Measurements from ENCODE around the gene SGK1.
"Not testable (repeated sequence)": the region's sequence is repeated elsewhere in the genome, so short reads cannot be mapped to it uniquely, and the experiment has no call there.

SGK1 gene

DNA sequence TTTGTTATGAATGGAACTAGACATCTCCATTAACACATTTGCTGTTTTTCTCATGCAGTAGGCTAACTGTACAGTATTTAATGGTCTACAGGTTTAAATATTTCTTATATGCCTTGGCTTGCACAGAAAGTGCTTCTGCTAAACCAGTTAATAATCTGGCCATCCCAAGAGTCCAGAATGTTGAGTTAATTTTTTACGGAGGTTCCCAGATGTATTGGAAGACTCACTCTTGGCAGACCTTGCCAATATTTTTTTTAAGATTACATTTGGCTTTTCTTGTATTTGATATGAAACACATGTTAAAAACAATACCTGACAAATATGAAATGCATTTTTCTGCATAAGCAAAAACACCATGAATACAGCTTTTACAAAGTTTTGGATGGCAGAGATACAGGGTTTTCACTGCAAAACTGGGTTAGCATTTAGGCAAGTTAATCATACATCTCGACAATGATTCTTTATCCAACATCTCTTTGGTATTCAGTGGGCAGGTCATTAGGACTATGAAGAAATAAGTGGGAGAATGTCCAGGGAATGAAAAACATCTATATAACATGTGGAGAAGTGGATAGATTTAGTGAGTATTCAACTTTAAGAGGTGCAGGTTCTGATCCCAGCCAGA is 94.0 kb downstream of the SGK1 start:
- H3K27me3 ChIP-seq (ENCODE audit: control insufficient read depth in 1 of 2, insufficient read depth in 2 of 2, low read length in 2 of 2) = no peaks in the 10 kb centered on the region

DNA sequence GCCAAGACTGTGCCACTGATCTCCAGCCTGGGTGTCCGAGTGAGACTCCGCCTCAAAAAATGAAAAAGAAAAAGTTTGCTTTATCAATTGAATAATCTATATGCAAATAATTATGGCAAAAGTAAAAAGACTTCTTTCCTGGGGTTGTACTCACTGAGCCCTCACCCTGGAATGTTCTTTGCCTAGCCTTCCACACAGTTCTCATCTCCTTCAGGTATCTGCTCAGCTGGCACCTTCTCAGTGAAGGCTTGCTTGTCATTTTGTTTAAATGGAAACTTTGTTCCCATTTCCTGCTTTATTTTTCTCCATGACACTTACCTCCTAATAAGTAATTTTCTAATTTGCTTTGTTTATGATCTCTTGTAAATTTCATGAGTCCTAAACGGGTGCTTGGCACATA is 96.7 kb downstream of the SGK1 start:
- no peaks in the 10 kb centered on the region for H3K36me3 ChIP-seq (ENCODE audit: control insufficient read depth in 2 of 2, insufficient read depth in 2 of 2, low read length in 2 of 2)
- H3K4me3 ChIP-seq (ENCODE audit: low read length in 2 of 2) = no peak overlapping the region
- H3K4me1 ChIP-seq (ENCODE audit: control insufficient read depth, insufficient read depth, low read length) = no peaks in the 10 kb centered on the region
- H3K27me3 ChIP-seq (ENCODE audit: control insufficient read depth in 1 of 2, insufficient read depth in 2 of 2, low read length in 2 of 2) = no peaks in the 10 kb centered on the region
- H3K9me3 ChIP-seq (ENCODE audit: control insufficient read depth in 2 of 2, low read length in 2 of 2) = no peaks in the 10 kb centered on the region
- H3K9ac ChIP-seq (ENCODE audit: low read length in 2 of 2) = no peak overlapping the region
- H3K27ac ChIP-seq (ENCODE audit: low read length) = no peak overlapping the region

More for the DNA sequence above, 94.0 kb downstream of the SGK1 start:
- no peaks in the 10 kb centered on the region for H3K4me1 ChIP-seq (ENCODE audit: control insufficient read depth, insufficient read depth, low read length)
- H3K4me3 ChIP-seq (ENCODE audit: low read length in 2 of 2) = no peak overlapping the region
- no peak overlapping the region for H3K27ac ChIP-seq (ENCODE audit: low read length)
- H3K9me3 ChIP-seq (ENCODE audit: control insufficient read depth in 2 of 2, low read length in 2 of 2) = no peaks in the 10 kb centered on the region
- no peaks in the 10 kb centered on the region for H3K36me3 ChIP-seq (ENCODE audit: control insufficient read depth in 2 of 2, insufficient read depth in 2 of 2, low read length in 2 of 2)
- H3K9ac ChIP-seq (ENCODE audit: low read length in 2 of 2) = no peak overlapping the region

DNA sequence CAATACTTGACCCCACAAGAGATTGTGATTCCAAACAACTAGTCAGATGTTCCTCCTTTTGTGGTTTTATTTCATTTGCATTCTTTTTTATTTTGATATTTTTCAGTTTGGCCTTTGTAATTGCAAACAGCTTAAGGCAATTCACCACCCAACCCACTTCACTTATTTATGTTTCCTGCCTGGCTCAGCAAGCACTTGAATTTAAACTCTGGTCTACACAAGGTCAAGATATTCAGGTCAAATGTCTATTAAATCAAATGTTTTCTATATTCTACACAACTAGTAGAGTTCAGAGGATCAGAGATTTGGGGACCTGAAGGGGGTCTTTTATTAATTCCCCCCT is 100.1 kb downstream of the SGK1 start:
- H3K9me3 ChIP-seq (ENCODE audit: control insufficient read depth in 2 of 2, low read length in 2 of 2) = no peaks in the 10 kb centered on the region
- no peak overlapping the region for H3K4me3 ChIP-seq (ENCODE audit: low read length in 2 of 2)
- no peak overlapping the region for H3K27ac ChIP-seq (ENCODE audit: low read length)
- no peaks in the 10 kb centered on the region for H3K36me3 ChIP-seq (ENCODE audit: control insufficient read depth in 2 of 2, insufficient read depth in 2 of 2, low read length in 2 of 2)
- H3K4me1 ChIP-seq (ENCODE audit: control insufficient read depth, insufficient read depth, low read length) = no peaks in the 10 kb centered on the region
- no peaks in the 10 kb centered on the region for H3K27me3 ChIP-seq (ENCODE audit: control insufficient read depth in 1 of 2, insufficient read depth in 2 of 2, low read length in 2 of 2)
- no peak overlapping the region for H3K9ac ChIP-seq (ENCODE audit: low read length in 2 of 2)

DNA sequence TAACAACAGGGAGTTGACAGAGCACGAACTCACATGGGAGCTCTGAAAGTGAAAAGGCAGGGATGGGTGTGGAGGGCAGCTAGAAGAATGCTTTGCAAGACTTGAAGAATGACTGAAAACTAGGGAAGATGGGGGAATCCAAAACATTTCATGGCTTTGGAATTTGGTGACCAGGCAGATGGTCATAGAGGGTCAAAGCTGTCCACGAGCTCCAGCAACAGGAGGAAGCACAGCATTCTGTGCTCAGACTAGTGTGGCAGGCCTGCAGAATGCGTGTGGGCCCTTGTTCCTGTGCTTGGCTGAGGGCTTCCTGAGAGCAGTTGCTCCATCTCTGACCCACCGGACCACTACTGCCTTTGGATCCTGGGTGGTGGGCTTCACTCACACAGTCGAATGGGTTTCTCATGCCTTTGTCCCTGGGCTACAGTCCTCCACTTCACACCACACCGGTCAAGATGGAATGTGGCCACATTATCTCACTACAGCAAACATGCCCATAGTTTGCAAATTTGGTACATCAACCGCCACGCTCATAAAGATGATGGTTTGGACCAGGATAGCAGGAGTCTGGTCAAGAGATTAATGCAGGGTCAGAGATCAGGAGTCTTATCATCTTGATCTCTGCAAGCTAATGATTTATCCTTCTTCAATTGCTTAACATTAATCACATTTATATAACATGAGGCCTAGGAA is 100.7 kb downstream of the SGK1 start:
- Histone ChIP-seq H3K9ac (ENCODE audit: low read length in 2 of 2) (no peak overlapping the region), H3K4me3 (ENCODE audit: low read length in 2 of 2) (no peak overlapping the region), H3K4me1 (ENCODE audit: control insufficient read depth, insufficient read depth, low read length) (no peaks in the 10 kb centered on the region), H3K9me3 (ENCODE audit: control insufficient read depth in 2 of 2, low read length in 2 of 2) (no peaks in the 10 kb centered on the region), H3K27me3 (ENCODE audit: control insufficient read depth in 1 of 2, insufficient read depth in 2 of 2, low read length in 2 of 2) (no peaks in the 10 kb centered on the region), H3K27ac (ENCODE audit: low read length) (no peak overlapping the region), H3K36me3 (ENCODE audit: control insufficient read depth in 2 of 2, insufficient read depth in 2 of 2, low read length in 2 of 2) (no peaks in the 10 kb centered on the region)

DNA sequence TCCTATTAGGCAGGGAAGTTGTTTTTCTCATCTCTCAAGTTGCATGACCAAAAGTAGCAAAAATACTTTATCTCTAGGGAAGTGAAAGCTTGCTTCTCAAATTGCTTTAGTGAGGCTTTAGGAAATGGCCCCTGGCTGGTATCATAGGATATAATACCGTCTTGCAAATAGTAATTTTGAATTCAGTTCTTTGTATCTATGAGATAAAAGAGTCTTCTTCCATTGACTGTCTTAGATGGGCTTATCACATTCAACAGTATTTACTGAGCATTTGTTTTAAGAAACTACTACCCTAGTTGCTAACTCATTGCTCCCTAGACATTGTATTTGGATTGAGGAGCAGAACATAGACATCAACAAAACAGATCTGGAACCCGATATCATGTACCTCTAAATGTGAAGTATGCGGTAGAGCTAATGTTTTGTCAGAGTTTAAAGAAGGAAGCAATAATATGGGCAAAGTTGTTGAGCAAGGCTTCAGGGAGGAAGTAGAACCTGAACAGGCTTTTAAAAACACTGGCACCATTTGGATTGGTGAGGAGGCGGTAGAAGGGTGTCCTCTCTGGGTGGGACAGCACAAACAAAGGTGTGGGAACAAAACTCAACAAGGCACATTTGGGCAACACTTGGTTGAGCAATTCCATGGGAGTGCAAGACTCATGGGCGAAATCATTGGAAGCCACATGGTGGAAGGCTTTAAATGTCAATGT is 101.5 kb downstream of the SGK1 start:
- no peaks in the 10 kb centered on the region for H3K9me3 ChIP-seq (ENCODE audit: control insufficient read depth in 2 of 2, low read length in 2 of 2)

DNA sequence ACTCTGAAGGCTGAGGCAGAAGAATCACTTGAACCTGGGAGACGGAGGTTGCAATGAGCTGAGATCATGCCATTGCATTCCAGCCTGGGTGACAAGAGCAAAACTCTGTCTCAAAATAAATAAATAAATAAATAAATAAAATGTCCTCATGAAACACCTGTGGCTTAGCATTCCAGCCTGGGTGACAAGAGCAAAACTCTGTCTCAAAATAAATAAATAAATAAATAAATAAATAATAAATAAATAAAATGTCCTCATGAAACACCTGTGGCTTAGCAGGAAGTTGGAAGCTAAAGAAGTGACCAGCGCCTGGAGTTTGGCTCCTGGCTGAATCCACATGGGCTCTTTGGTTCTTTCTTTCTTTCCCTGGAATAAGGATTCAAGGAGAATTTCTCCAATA is 104.5 kb downstream of the SGK1 start:
- H3K36me3 ChIP-seq (ENCODE audit: control insufficient read depth in 2 of 2, insufficient read depth in 2 of 2, low read length in 2 of 2); H3K4me1 ChIP-seq (ENCODE audit: control insufficient read depth, insufficient read depth, low read length); H3K4me3 ChIP-seq (ENCODE audit: low read length in 2 of 2): not testable (repeated sequence)

More for the DNA sequence above, 101.5 kb downstream of the SGK1 start:
- no peaks in the 10 kb centered on the region for H3K4me1 ChIP-seq (ENCODE audit: control insufficient read depth, insufficient read depth, low read length)
- no peak overlapping the region for H3K27ac ChIP-seq (ENCODE audit: low read length)
- H3K4me3 ChIP-seq (ENCODE audit: low read length in 2 of 2) = no peak overlapping the region
- H3K9ac ChIP-seq (ENCODE audit: low read length in 2 of 2) = no peak overlapping the region
- no peaks in the 10 kb centered on the region for H3K36me3 ChIP-seq (ENCODE audit: control insufficient read depth in 2 of 2, insufficient read depth in 2 of 2, low read length in 2 of 2)
- no peaks in the 10 kb centered on the region for H3K27me3 ChIP-seq (ENCODE audit: control insufficient read depth in 1 of 2, insufficient read depth in 2 of 2, low read length in 2 of 2)

DNA sequence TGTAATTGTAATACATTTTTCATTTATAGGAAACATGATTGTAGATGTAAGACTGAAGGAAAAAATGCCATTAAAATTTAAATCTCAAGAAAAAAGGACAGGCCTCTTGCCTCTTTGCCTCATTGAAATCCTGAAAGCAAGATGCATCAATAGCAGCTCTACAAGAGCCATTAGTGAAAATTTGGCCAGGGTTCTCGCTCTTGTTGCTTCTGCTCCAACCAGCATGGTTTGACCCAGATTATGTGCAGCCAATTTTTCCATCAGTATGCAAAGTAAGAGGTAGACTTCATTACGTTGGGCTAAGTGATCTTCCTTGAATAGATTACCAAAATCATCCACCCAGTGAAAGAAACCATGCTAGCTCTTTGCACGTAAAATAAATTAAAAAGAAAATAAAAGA is 106.6 kb downstream of the SGK1 start:
- Histone ChIP-seq H3K9ac (ENCODE audit: low read length in 2 of 2) (no peak overlapping the region), H3K27me3 (ENCODE audit: control insufficient read depth in 1 of 2, insufficient read depth in 2 of 2, low read length in 2 of 2) (no peaks in the 10 kb centered on the region), H3K36me3 (ENCODE audit: control insufficient read depth in 2 of 2, insufficient read depth in 2 of 2, low read length in 2 of 2) (no peaks in the 10 kb centered on the region), H3K4me3 (ENCODE audit: low read length in 2 of 2) (no peak overlapping the region), H3K4me1 (ENCODE audit: control insufficient read depth, insufficient read depth, low read length) (no peaks in the 10 kb centered on the region), H3K9me3 (ENCODE audit: control insufficient read depth in 2 of 2, low read length in 2 of 2) (no peaks in the 10 kb centered on the region), H3K27ac (ENCODE audit: low read length) (no peak overlapping the region)

More for the DNA sequence above, 104.5 kb downstream of the SGK1 start:
- not testable (repeated sequence) for H3K9ac ChIP-seq (ENCODE audit: low read length in 2 of 2); H3K27me3 ChIP-seq (ENCODE audit: control insufficient read depth in 1 of 2, insufficient read depth in 2 of 2, low read length in 2 of 2); H3K27ac ChIP-seq (ENCODE audit: low read length); H3K9me3 ChIP-seq (ENCODE audit: control insufficient read depth in 2 of 2, low read length in 2 of 2)

DNA sequence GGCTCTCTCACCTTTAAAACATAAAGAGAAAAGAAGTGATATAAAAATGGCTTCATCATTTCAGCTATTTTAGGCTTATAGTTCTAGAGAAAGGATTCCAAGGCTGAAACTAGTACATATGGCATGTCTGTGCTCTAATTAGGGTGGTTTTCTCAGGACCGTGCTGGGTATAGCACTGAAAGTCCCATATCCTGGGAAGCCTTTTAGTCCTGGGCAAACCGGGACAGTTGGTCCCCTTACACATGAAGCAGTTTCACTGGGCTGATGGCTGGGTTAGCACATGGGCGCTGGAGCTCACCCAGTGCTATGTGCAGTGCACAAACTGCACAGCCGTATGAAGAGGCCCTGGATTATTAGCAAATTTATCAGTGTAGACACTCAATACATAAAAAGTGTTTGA is 110.5 kb downstream of the SGK1 start:
- Histone ChIP-seq H3K9me3 (ENCODE audit: control insufficient read depth in 2 of 2, low read length in 2 of 2) (peaks cover 0 to 5% of the 10 kb centered on the region in 2 donors), H3K9ac (ENCODE audit: low read length in 2 of 2) (no peak overlapping the region), H3K27me3 (ENCODE audit: control insufficient read depth in 1 of 2, insufficient read depth in 2 of 2, low read length in 2 of 2) (no peaks in the 10 kb centered on the region), H3K4me3 (ENCODE audit: low read length in 2 of 2) (no peak overlapping the region), H3K27ac (ENCODE audit: low read length) (no peak overlapping the region), H3K36me3 (ENCODE audit: control insufficient read depth in 2 of 2, insufficient read depth in 2 of 2, low read length in 2 of 2) (no peaks in the 10 kb centered on the region), H3K4me1 (ENCODE audit: control insufficient read depth, insufficient read depth, low read length) (no peaks in the 10 kb centered on the region)

DNA sequence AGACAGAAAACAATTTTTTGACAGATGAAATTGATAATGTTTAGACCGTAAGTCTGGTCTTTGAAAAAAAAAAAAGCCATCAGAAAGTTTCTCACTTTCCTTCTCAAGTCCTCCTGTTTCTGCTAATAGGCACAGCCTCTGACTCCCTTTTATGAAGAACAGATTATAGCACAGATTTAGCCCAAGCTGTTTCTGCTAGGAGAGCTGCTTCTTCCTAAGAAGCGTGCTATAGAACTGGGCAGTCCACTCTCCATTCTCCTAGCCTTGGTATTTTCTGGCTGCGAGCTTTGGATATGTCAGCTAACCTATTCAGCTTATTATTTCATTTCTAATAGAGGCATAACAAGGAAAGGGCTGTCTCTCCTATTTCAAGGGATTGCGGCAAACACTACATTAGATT is 112.5 kb downstream of the SGK1 start:
- H3K4me3 ChIP-seq (ENCODE audit: low read length in 2 of 2) = no peak overlapping the region
- H3K4me1 ChIP-seq (ENCODE audit: control insufficient read depth, insufficient read depth, low read length) = no peaks in the 10 kb centered on the region
- no peaks in the 10 kb centered on the region for H3K27me3 ChIP-seq (ENCODE audit: control insufficient read depth in 1 of 2, insufficient read depth in 2 of 2, low read length in 2 of 2)
- no peak overlapping the region for H3K9ac ChIP-seq (ENCODE audit: low read length in 2 of 2)
- H3K9me3 ChIP-seq (ENCODE audit: control insufficient read depth in 2 of 2, low read length in 2 of 2) = peaks cover 0 to 5% of the 10 kb centered on the region in 2 donors
- H3K27ac ChIP-seq (ENCODE audit: low read length) = no peak overlapping the region
- no peaks in the 10 kb centered on the region for H3K36me3 ChIP-seq (ENCODE audit: control insufficient read depth in 2 of 2, insufficient read depth in 2 of 2, low read length in 2 of 2)

DNA sequence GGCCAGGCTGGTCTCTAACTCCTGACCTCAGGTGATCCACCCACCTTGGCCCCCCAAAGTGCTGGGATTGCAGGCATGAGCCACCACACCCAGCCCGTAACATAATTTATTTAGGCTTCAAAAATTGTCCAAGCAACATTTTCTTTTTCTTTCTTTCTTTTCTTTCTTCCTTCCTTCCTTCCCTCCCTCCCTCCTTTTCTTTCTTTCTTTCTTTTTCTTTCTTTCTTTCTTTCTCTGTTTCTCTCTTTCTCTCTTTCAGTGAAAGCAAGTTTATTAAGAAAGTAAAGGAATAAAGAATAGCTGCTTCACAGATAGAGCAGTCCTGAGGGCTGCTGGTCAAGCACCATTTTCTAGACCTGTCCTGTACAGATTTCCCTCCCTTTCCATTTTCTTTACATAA is 113.2 kb downstream of the SGK1 start:
- not testable (repeated sequence) for H3K4me3 ChIP-seq (ENCODE audit: low read length in 2 of 2); H3K9ac ChIP-seq (ENCODE audit: low read length in 2 of 2); H3K36me3 ChIP-seq (ENCODE audit: control insufficient read depth in 2 of 2, insufficient read depth in 2 of 2, low read length in 2 of 2); H3K4me1 ChIP-seq (ENCODE audit: control insufficient read depth, insufficient read depth, low read length); H3K27ac ChIP-seq (ENCODE audit: low read length); H3K27me3 ChIP-seq (ENCODE audit: control insufficient read depth in 1 of 2, insufficient read depth in 2 of 2, low read length in 2 of 2); H3K9me3 ChIP-seq (ENCODE audit: control insufficient read depth in 2 of 2, low read length in 2 of 2)

DNA sequence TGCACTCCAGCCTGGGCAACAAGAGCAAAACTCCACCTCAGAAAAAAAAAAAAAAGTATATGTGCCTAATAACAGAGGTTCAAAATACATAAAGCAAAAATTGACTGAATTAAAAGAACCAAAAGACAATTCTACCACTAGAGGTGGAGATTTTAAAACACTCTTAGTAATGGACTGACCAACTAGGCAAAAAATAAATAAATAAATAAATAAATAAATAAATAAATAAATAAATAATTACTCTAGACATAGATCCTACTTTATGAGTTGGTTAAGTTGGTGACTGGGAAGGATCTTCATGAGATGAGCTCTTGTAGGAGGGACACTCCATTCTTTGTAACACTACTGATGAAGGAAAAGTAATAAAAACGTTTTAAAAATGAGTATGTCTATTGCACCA is 113.9 kb downstream of the SGK1 start:
- no peak overlapping the region for H3K9ac ChIP-seq (ENCODE audit: low read length in 2 of 2)
- H3K4me3 ChIP-seq (ENCODE audit: low read length in 2 of 2) = no peak overlapping the region
- no peaks in the 10 kb centered on the region for H3K4me1 ChIP-seq (ENCODE audit: control insufficient read depth, insufficient read depth, low read length)
- H3K36me3 ChIP-seq (ENCODE audit: control insufficient read depth in 2 of 2, insufficient read depth in 2 of 2, low read length in 2 of 2) = no peaks in the 10 kb centered on the region
- peaks cover 0 to 5% of the 10 kb centered on the region in 2 donors for H3K9me3 ChIP-seq (ENCODE audit: control insufficient read depth in 2 of 2, low read length in 2 of 2)
- no peak overlapping the region for H3K27ac ChIP-seq (ENCODE audit: low read length)
- H3K27me3 ChIP-seq (ENCODE audit: control insufficient read depth in 1 of 2, insufficient read depth in 2 of 2, low read length in 2 of 2) = no peaks in the 10 kb centered on the region

Measured in stomach smooth muscle (tissue), 2 donors.